HepG2 (cell line): ENCODE data around the gene GALNT17.

Experiments
- EP300 ChIP-seq, 3 experiments: sonication (generic) in 1 of 3; formaldehyde crosslinking in 1 of 3; IDR thresholded peaks; 2 replicates each; pipeline versions ENCODE4 v1.5.1 to v1.6.1; 2011 to 2020; ENCODE audit warnings: low read depth in 2 of 3, low read length in 2 of 3, borderline replicate concordance in 1 of 3, improper control_type of control experiment in 1 of 3, mild to moderate bottlenecking in 1 of 3, missing genetic modification reagents in 1 of 3, moderate library complexity in 1 of 3
- ETV6 ChIP-seq: sonication (generic); formaldehyde crosslinking; conservative IDR thresholded peaks from 2 replicates; pipeline ENCODE4 v1.4.0; 2020; ENCODE audit warnings: missing genetic modification reagents
- EZH2 ChIP-seq: conservative IDR thresholded peaks from 2 replicates; pipeline ENCODE4 v1.6.1; 2012; ENCODE audit warnings: mild to moderate bottlenecking, low read depth, low read length, moderate library complexity
- FOSL2 ChIP-seq: sonication (generic); formaldehyde crosslinking; IDR thresholded peaks from 2 replicates; pipeline ENCODE4 v1.4.0; 2020; ENCODE audit warnings: missing genetic modification reagents
- FOXK1 ChIP-seq: sonication (generic); formaldehyde crosslinking; IDR thresholded peaks from 2 replicates; pipeline ENCODE4 v1.4.0; 2020; ENCODE audit warnings: low read depth, missing genetic modification reagents, borderline replicate concordance
- ZBTB7B ChIP-seq: sonication (generic); formaldehyde crosslinking; IDR thresholded peaks from 2 replicates; pipeline ENCODE4 v1.4.0; 2020; ENCODE audit warnings: missing genetic modification reagents
- ZSCAN25 ChIP-seq: sonication (generic); formaldehyde crosslinking; IDR thresholded peaks from 2 replicates; pipeline ENCODE4 v1.8.0; 2022; ENCODE audit warnings: mild to moderate bottlenecking, missing genetic modification reagents
- TF ChIP-seq, protein P1 (sequence below): IDR thresholded peaks from 2 replicates; pipeline ENCODE4 v1.6.1; 2016
- TF ChIP-seq, protein P2 (sequence below): sonication (generic); formaldehyde crosslinking; IDR thresholded peaks from 2 replicates; pipeline ENCODE4 v1.8.0; 2022; ENCODE audit warnings: mild to moderate bottlenecking, missing genetic modification reagents

DNA sequence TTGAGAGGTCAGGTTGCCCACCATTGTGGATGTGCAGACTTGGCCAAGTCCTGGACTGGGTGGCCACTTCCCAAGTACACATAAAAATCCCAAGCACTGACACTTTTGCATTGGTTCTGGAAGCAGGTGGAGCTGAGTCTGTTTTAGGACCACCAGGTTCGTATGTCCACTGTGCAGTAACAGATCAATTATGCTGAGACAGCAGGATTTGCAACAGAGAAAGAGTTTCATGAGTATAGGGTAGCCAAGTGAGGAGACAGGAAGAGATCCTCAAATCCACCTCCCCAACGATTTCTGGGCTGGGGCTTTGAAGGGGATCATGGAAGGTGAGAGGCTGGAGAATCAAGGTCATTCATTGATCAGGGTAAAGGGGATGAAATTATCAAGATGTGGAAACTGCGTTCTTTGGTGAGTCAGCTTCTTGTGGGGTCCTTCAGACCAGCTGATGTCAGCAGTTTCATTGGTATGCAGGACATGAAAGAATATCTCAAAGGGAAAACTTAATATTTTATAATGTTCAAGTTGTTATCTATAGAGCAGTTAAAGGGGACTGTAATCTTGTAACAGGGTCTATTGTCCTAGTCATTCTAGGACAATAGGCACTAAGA is 277.7 kb downstream of the GALNT17 start:
- TF ChIP-seq FOSL2 (CRISPR knock-in tag) (no peak), ZSCAN25 (CRISPR knock-in tag) (no peak), ZBTB7B (CRISPR knock-in tag) (no peak), EZH2 (no peak), EP300 (IDR thresholded peaks at IDR 0.05; ENCODE audit: low read depth in 2 of 2, low read length in 2 of 2) (no peak), EP300 (CRISPR knock-in tag; IDR thresholded peaks at IDR 0.05; ENCODE audit: borderline replicate concordance) (no peak), ETV6 (CRISPR knock-in tag) (no peak), FOXK1 (CRISPR knock-in tag) (no peak)
- TF ChIP-seq, protein P1, sequence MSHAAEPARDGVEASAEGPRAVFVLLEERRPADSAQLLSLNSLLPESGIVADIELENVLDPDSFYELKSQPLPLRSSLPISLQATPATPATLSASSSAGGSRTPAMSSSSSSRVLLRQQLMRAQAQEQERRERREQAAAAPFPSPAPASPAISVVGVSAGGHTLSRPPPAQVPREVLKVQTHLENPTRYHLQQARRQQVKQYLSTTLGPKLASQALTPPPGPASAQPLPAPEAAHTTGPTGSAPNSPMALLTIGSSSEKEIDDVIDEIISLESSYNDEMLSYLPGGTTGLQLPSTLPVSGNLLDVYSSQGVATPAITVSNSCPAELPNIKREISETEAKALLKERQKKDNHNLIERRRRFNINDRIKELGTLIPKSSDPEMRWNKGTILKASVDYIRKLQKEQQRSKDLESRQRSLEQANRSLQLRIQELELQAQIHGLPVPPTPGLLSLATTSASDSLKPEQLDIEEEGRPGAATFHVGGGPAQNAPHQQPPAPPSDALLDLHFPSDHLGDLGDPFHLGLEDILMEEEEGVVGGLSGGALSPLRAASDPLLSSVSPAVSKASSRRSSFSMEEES (CRISPR knock-in tag) = no peak
- TF ChIP-seq, protein P2, sequence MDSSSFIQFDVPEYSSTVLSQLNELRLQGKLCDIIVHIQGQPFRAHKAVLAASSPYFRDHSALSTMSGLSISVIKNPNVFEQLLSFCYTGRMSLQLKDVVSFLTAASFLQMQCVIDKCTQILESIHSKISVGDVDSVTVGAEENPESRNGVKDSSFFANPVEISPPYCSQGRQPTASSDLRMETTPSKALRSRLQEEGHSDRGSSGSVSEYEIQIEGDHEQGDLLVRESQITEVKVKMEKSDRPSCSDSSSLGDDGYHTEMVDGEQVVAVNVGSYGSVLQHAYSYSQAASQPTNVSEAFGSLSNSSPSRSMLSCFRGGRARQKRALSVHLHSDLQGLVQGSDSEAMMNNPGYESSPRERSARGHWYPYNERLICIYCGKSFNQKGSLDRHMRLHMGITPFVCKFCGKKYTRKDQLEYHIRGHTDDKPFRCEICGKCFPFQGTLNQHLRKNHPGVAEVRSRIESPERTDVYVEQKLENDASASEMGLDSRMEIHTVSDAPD (CRISPR knock-in tag) = no peak
